Measurements from ENCODE around the gene DGKE.

DGKE gene

DNA sequence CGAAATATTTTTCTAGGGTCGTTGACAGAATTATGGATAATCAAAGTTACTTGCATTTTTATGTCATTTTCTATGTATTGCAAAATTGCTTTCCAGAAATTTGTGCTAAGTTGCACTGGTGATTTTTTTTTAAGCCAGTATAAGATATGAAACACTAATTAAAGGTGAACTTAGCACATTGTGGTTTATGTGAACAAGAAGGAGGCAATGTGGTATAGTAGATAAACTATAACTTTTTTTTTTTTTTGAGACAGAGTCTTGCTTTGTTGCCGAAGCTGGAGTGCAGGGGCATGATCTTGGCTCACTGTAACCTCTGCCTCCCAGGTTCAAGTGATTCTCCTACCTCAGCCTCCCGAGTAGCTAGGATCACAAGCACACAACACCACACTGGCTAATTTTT is 13.2 kb downstream of the DGKE start:
- DNase-seq (ENCODE audit: low read depth in 2 of 2) = no peak

GRCh38 chr17:56849131-56849530 is 15.2 kb downstream of the DGKE start:
- DNase-seq (ENCODE audit: low read depth in 2 of 2) = no peak

DNA sequence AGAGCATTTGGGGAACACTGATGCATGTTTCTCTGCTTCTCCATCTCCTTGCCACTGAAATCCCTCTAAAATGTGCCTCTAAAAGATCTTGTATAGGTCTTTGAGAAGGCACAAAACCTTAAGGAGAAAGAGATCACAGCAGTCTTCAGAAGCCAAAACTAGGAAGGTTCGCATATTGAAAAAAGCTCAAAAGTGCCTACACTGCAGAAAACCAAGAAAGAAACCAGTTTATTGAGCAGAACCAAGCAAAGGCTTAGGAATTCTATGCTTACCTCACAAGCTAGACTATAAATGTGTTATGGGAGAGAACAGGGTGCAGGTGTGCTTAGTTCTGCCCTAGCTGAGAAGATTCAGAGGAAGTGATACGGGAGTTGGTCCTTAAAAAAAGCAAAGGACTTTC is 16.6 kb downstream of the DGKE start:
- no peak for DNase-seq (ENCODE audit: low read depth in 2 of 2)

GRCh38 chr17:56851008-56851407 is 17.1 kb downstream of the DGKE start:
- no peak for DNase-seq (ENCODE audit: low read depth in 2 of 2)

- DNase-seq (ENCODE audit: low read depth in 2 of 2) = no peak
Measured at GRCh38 chr17:56861899-56862298, 27.9 kb downstream of the DGKE start.

- no peak for DNase-seq (ENCODE audit: low read depth in 2 of 2)
Measured at GRCh38 chr17:56863974-56864373, 30.0 kb downstream of the DGKE start.

GRCh38 chr17:56866076-56866475 is 32.1 kb downstream of the DGKE start:
- DNase-seq (ENCODE audit: low read depth in 2 of 2) = no peak

DNA sequence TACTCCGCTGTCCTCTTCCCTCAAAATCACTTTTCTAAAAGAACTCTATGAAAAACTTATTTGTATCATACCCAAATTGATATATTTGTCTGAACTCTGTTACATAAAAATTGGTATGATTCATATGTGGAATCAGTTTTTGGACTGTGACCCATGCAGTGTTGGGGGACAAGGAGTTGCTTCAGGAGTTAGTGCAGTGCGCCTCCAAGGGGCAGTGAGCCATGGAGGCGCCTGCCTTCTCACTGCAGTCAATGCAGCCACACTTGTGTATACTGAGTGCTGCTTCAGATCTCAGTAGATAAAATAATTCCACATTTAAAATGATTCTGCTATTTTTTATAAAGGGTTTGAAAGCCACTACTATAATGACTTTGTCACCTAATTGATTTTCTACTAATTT is 32.5 kb downstream of the DGKE start:
- no peak for DNase-seq (ENCODE audit: low read depth in 2 of 2)

- DNase-seq (ENCODE audit: low read depth in 2 of 2) = no peak
Measured at GRCh38 chr17:56867948-56868376, 34.0 kb downstream of the DGKE start.

DNA sequence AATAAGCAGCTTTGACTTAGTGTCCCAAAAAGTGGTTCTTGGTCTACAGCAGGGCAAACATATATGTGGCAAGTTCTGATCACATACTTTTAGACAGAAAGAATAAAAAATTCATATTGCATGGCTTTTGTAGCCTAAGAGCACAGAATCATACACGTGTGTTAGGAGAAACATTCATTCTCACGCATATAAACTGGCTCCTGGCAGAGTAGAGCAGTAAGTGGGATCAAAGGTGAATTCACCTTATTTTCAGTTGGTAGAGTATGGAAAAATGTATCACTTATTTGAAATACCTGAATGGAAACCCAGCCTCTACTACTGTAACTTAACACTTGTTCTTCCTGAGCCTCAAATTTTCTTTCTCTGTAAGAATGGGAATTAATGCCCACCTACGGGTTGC is 34.8 kb downstream of the DGKE start:
- DNase-seq (ENCODE audit: low read depth in 2 of 2) = no peak

DNA sequence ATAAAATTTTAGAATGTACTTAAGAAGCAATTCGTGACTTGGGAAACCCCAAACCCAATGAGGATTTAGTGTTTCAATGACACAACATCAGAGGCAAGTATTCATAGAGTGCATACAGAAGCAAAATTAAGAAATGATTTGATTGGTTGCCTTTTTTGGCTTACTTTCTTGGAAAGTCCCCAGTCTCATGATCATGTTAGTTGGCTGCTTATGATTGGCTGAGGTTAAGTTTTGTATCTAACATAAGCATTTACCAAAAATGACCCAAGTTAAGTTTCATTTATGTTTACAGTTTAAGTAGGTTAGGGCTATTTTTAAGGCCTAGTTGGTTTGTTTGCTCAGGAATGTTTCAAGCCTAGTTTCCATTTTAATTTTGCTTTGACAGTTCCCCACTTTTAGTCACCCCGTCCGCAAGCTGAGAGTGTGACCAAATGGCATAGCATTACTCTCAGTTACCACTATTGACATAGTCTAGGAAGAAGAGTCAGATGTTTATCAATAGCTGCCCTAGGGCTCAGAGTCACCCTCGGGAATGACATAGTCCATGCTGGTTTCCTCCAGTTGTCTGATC is 36.2 kb downstream of the DGKE start:
- DNase-seq (ENCODE audit: low read depth in 2 of 2) = no peak

- no peak for DNase-seq (ENCODE audit: low read depth in 2 of 2)
Measured at GRCh38 chr17:56876766-56877179, 42.8 kb downstream of the DGKE start.

GRCh38 chr17:56879280-56879679 is 45.3 kb downstream of the DGKE start:
- DNase-seq (ENCODE audit: low read depth in 2 of 2) = no peak

DNA sequence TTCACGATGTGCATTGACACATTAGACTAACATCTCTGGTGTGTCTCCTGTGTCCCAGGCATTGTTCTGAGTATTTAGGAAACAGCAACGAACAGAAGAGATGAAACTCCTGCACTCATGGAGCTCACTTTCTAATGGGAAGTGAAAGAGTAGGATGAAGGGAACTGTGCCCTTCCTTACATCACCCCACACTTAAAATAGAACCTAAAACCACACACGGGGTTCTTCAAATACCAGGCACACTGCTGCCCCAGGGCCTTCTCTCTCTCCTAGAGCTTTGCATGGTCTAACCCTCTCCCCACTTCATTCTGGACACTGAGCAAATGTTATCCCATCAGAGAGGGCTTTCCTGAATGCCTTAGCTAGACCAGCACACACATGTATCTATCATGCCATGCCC is 46.2 kb downstream of the DGKE start:
- DNase-seq (ENCODE audit: low read depth in 2 of 2) = no peak

GRCh38 chr17:56880571-56880970 is 46.6 kb downstream of the DGKE start:
- no peak for DNase-seq (ENCODE audit: low read depth in 2 of 2)

DNA sequence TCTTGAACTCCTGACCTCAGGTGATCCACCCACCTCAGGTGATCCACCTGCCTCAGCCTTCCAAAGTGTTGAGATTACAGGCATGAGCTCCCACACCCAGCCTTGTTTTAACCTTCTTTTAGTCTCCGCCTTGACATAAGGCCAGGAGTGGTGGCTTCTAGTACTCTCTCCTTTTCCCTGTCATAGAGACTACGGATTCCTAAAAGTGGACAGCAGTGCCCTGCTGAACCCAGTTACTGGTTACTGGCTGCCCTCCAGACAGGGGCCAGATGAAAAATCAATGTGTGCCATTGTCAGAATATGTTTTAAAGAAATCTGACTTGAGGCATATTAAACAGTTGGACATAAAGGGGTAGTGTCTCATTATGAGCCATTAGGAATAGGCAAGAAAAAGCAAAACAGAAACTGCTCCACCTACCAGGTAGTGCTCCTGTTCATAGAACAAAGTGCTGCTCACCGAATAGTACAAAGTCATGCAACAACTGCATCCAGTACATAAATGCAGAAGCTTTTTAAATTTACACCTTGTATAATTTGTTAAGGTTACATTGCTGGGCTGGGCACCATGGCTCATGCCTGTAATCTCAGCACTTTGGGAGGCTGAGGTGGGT is 47.8 kb downstream of the DGKE start:
- DNase-seq (ENCODE audit: low read depth in 2 of 2) = no peak

- DNase-seq (ENCODE audit: low read depth in 2 of 2) = no peak
Measured at GRCh38 chr17:56883616-56884015, 49.7 kb downstream of the DGKE start.

DNA sequence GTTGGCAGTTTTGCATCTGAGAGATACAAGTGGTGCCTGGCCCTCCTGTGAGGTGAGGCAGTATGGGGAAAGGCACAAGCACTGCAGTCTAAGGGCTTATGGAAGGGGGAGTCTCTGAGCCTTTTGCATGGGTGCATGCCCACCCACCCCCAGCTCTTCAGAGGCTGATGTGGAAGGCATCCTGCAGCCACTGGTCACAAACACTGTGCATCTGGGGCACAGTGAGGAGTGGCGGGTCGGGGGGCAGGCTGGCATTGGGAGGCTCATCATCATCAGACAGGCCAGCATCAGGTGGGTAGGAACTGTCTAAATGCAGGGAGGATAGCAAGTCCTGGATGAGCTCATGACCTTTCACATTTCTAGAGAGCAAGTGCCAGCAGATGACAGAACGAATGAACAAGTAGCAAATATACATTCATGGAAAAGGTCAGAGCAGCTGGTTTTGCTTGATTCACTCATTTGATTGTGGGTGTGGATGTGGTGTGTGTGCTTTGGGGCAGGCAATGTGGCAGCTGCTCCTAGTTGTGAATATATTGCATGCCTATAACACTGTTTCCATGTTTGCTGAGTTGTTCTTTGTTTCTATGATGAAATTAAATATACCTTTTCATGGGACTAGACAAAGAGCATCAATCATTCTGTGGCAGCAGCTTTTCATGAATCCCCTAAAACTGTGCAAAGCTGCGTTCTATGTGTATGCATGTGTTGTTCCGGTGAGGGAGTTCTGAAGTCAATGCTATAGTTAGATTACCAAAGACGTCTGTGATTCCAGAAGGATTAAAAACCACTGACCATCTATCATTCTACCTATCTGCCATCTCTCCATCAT is 50.7 kb downstream of the DGKE start:
- no peak for DNase-seq (ENCODE audit: low read depth in 2 of 2)

DNA sequence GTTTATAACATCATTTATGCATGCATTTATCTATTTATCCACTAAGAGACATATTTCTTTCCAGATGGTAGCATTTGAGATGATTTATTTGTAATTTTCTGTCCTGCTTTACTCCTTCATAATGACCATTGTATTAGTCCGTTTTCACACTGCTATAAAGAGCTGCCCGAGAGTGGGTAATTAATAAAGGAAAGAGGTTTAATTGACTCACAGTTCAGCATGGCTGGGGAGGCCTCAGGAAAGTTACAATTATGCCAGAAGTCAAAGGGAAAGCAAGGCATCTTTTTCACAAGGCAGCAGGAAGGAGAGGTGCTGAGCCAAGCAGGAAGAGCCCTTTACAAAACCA is 51.3 kb downstream of the DGKE start:
- no peak for DNase-seq (ENCODE audit: low read depth in 2 of 2)

DNA sequence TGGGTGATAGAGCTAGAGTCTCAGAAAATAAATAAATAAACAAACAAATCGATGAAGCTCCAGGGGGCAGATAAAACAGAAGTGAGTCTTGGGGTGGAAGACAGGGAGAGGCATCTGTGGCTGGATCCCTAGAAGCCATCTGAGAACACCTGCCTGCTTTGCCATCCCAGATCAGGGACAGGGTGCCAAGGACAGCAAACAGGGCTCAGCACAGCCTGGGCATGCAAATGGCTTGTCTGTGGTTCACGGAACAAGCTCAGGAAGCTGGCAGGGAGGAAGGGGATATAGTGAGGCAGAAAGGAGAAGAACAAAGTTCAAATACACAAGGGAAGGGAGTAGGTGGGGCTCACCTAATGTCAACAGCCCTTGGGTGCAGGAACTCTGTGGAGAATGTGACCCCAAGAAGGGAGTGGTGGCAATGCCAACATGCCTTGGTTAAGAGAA is 52.4 kb downstream of the DGKE start:
- no peak for DNase-seq (ENCODE audit: low read depth in 2 of 2)

DNA sequence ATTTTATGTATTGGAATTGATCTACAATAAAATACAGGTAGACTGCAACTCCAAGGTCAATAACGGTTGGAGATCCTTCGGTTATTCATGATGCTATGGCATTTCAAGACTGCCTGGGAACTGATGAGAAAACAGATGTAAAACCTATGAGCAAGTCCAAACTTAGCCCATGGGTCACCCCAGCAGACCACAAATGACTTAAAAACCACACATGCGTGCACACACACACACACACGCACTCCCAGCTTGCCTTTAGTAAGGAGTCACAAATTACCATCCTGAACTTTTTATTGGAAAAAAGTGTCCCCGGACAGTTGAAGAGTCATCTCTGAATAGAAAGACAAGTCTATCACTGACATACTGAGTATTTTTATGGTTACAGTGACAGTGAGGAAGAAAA is 53.2 kb downstream of the DGKE start:
- DNase-seq (ENCODE audit: low read depth in 2 of 2) = no peak

GRCh38 chr17:56887552-56888467 is 53.9 kb downstream of the DGKE start:
- DNase-seq (ENCODE audit: low read depth in 2 of 2) = no peak

Measured in stimulated activated CD8-positive, alpha-beta memory T cell treated with anti-CD3 and anti-CD28 coated beads, Interleukin-7, amount 100 ng/mL, for 4 hours (primary cell).